NCI-H1092 (cell line): ENCODE data around the gene C7orf33.
A peak's percentile ranks its signal among the peaks of the same experiment; 100 is the strongest.
"Not testable (repeated sequence)": the region's sequence is repeated elsewhere in the genome, so short reads cannot be mapped to it uniquely, and the experiment has no call there.

Experiments
- DNase-seq: peaks from one replicate; lab custom pipeline; 2025; lab: John Stamatoyannopoulos, UW

The C7orf33 gene

GRCh38 chr7:148580446-148580845, 10.1 kb upstream of the C7orf33 start:
- no peak for DNase-seq

DNA sequence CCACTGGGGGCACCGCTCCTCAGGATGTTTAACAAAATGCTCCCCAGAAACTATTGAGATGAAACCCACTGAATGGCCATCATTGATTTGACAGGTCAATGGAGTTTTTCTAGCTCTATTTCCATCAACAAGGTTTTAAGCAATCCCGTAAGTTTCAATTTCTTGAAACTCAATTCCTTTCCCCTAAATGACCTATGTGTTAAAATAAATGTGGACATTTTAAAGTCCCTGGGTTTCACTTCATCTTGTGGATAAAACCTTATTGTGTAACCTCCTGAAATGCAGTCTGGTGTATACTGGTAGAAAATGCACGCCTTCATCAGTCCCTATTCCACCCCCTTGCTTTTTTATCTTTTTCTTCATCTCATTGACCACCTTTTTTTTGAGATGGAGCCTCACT, 8.9 kb upstream of the C7orf33 start:
- DNase-seq, result no peak

GRCh38 chr7:148584154-148584827, 6.3 kb upstream of the C7orf33 start:
- no peak for DNase-seq

DNA sequence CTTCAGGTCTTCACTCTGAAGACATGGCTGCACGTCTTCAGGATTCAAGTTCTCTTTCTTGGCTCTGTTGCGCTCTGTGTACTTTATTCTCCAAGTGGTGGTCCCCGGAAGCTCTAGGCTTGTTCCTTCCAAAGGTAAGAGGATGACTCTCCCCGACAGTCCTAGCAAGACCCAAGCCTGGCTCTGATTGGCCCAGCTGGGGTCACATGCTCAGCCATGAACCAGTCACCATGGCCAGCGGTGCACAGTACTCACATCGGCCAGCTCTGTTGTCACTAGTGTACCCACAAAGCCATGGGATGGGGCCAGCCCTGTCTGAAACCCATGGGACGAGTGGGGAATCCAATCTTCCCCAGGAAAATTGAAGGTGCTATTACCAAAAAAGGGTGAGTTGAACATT, 5.2 kb upstream of the C7orf33 start:
- no peak for DNase-seq

- DNase-seq, result no peak
Measured at GRCh38 chr7:148587076-148587475, 3.5 kb upstream of the C7orf33 start.

- DNase-seq, result no peak
Measured at GRCh38 chr7:148588168-148588567, 2.4 kb upstream of the C7orf33 start.

DNA sequence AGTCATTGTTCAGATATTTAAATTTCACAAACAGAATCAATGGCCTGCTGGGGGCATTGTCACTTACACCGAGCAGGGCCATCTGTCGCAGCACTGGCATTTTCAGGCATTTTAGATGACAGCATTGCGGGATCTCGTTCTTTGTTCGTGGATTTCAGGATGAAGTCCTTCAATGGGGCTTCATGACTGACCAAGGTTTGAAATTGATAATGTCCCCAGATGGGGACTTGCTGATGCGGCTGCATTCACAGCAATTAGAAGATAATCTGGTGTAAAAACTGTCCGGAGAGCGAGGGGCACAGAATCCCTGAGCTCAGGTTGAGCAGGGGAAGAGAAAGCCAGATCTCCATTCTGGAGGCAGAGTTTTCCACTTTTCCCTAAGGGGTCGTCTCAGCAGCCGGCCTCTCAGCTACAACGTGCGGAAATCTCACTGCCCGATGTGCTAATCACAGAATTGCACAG, 1.9 kb upstream of the C7orf33 start:
- DNase-seq, result no peak

DNA sequence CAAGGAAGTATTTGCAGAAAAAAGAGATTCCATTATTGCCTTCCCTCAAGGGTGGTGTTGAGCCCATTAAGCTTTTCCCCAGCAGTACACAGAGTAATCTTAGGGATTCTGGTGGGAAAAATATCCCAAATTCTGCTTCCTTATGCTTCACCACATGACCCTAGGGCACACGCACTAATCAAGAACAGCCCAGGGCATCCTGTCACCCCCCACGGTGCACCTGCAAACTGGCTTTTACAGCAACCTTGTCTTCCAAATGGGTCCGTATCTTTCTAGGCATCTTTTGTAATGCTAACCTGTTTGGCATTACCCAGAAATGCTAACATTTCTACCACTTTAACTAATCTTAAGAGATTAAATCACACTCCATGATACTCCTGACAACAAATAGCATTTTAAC, 926 bp upstream of the C7orf33 start:
- DNase-seq, result no peak

DNA sequence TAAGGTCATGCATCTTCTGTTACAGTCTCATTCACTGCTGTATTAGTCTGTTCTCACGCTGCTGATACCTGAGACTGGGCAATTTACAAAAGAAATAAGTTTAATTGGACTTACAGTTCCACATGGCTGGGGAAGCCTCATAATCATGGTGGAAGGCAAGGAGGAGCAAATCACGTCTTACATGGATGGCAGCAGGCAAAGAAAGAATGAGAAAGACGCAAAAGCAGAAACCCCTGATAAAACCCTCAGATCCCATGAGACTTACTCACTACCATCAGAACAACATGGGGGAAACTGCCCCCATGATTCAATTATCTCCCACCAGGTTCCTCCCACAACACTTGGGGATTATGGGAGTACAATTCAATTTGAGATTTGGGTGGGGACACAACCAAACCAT, 5.8 kb downstream of the C7orf33 start:
- not testable (repeated sequence) for DNase-seq

DNA sequence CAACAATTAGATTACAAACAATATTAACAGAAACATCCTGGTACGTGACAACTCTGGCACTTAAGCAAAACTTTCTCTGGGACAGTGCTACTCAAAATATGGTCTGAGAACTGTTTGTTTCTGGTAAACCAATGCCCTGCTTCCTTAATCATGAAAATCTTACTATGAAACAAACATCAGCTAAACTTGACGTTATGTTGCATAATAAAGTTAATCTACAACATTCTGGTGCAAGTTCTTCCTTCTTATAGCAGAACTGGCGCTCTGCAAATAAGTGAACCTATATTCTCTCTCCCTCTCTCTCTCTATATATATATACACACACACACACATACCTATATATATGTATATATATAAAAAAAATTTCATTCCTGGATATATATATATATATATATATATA, 7.8 kb downstream of the C7orf33 start:
- DNase-seq, result no peak

DNA sequence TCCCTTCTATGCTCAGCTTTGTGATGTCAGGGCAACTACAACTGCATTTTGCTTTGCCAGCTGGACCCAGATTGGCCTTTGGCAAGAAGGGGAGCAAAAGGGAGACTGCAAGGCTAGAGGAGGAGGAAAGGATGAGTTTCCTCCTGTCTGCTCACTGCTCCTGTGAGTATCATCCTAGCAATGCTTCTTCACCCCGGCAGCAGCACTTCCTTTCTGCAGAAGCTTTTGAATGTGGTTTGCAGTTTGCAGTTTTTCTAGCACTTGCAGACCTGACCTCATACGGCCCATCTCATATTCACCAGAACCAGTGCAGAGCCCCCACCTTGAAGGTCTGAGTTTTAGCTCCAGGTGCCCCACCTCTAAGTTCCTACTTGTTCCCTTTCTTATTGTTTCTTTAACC, 14.8 kb downstream of the C7orf33 start:
- DNase-seq, result no peak

DNA sequence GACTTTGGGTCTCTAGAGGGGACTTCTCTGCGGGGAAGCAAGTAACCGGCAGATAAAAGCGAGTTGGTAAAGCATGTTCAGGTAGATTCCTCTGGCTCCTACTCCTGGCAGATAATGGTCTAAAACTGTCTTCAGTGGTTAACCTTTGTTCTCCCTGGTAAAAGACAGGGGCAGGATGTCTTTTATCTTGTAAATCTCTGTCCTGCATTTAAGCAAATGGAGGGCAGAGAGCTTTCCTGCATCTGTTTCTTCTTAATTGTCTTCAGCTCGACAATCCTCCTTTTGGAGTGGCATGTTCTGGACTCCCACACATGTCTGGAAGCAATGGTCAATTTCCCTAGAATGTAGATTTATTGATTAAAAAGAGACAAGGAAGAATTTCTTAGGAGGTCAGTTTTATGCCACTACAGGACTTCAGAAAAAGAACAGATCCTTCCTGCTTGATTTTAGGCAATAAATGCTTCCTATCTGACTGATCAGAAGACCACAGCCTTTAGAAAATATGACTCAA, 16.6 kb downstream of the C7orf33 start:
- DNase-seq, result no peak

- DNase-seq, result peak; percentile 37
Measured at GRCh38 chr7:148609045-148609725, 18.6 kb downstream of the C7orf33 start.

DNA sequence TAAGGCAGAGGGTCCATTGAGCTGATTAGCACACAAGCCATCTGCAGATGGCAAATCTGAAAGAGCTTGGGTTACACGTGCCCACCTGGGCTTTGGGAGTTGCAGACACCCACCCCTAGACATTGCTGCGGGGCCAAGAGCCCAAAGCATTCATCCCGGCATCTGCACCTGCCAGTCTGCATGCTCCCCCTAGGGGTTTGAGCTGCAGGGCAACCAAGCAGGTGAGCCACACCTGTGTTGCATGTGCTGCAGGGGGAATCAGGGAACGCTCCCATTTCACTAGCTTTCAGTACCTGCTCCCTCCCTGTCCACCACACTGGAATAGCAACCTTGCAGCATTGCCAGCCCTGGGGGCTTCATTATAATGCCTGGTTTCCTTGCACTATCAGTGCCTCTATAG, 21.1 kb downstream of the C7orf33 start:
- DNase-seq, result no peak

DNA sequence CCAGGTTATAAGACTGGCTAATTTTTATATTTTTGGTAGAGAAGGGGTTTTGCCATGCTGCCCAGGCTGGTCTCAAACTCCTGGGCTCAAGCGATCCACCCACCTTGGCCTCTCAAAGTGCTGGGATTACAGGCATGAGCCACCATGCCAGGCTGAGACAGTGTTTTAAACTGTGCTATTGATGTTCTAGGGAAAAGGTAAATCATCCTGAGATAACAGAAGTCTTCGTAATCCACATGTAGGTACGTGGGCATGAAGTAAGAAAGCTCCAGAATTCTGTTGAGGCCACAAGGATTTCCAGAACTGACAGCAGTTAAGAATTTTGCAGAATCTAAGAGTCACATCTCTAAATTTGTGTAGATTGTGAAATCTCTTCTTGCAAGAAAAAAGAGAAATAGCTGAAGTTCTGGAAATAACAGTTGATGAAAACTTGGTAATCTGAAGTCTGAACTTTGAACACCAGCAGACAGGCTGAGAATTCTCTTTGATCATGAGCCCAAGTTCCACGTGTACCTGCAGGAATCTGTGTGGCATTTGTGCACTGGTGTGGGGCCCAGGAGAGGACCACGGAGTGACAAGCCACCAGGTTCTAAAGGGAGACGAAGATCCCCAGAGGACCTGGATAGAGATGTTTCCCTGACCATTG, 24.6 kb downstream of the C7orf33 start:
- no peak for DNase-seq

GRCh38 chr7:148620749-148621359, 30.3 kb downstream of the C7orf33 start:
- DNase-seq, result no peak

DNA sequence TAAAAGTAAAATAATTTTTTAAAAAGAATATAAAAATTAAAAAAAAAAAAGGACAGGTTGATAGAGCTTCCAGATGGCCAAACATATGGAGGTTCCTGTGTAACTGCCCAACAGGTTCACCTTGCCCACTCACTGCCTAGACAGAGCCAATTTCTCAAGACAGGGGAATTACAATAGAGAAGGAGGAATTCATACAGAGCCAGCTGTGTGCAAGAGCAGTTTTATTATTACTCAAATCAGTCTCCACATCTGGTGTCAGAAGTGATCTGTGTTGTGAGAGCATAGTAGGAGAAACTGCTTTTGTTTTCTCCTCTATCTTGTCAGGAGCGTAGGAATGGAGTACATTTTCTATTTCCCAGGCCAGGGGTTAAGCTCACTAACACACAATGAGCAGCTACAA, 31.0 kb downstream of the C7orf33 start:
- DNase-seq, result no peak

DNA sequence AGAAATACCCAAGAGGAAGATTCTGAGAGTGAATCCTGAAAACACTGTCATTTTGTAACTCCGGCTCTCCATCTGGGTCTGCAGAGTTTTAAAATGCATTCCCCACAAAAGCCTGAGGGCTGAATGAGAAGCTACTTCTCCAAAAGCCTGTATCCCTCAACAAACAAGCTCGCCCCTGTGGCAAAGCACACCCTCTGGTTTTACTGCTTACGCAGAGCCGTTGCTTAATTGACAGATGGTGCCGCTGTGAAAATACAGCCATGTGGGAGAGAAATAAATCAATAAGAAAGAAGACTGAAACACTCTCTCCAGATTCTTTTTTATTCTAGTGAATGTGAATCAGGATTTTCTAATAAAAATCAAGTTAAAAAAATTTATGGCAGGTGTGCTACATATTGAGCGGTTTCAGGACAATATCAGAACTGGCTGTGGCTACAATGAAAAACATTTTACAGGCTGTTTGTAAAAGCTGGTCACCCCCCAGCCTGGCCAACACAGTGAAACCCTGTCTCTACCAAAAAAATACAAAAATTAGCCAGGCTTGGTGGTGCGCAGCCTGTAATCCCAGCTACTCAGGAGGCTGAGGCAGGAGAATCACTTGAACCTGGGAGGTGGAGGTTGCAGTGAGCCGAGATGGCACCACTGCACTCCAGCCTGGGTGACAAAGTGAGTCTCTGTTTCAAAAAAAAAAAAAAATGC, 32.5 kb downstream of the C7orf33 start:
- peak; percentile 78 for DNase-seq

DNA sequence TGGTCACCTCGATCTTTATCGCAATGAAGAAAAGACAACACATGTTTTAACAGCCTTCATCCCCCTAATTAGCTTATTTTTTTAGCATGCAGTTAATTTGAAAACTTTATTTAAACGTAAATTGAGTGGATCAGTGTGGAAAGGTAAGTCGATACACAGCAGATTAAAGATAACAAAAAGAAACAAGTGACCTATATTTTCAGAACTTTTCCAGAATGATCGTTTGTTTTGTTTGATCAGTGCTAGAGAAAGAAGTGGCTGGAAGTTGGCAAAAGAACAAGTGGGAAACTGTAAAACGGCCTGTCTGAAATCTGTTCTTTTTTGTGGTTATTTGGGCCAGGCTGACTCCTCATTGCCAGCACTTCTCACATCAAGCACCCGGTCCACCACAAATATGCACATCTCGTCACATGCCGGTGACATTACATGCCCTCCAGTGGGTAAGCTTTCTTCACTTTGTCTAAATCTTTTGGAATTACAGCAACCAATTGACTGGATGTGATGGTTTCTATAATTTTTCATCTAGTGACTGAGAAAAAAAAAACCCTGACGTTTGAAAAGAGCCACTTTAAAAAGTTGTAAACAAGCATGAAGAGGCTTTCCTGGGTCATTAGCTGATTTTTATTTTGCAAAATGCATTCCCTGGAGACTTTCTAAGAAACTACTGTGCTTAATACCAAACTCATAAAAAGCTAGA, 33.2 kb downstream of the C7orf33 start:
- no peak for DNase-seq

DNA sequence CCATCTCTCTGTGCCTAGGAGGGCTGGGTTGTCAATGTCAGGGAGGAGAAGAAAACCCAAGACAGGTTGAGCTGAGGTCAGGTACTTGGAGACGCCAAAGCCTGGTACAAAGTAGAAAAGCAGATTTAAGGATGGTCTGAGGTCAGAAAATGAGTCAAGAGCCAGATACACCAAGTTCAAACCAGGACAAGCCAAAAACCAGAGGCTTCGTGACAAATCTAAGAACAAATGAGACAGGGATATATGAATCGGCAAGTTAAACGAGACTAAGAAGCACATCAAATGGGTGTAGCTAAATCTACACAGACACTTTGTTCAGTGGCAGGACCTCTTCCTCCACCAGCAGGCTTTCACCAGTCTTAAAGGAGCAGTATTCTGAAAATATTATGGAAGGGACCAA, 34.2 kb downstream of the C7orf33 start:
- no peak for DNase-seq

DNA sequence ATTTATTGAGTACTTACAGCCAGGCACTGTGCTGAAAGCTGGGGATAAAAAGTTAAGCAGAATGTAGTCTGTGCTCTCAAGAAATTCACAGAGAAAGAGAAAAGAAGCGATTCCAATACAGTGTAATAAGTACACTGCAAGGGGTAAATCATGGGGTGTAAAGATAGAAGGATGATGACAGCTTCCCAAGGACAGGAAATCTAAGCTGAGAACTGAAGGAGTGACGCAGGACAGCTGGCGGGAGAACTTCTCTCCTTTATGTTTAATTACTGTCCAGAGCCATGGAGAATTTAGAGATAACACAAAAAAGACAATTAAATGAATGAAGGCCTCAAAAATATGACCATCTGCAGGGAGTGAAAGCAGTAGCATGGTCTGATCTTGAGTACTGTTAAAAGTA, 34.8 kb downstream of the C7orf33 start:
- DNase-seq, result no peak
